Panc1 (cell line): Measurements from ENCODE around the gene TRIM29.

ENCODE experiments used
- TF ChIP-seq, protein P1 (sequence below): fragments of 450-650 bp; IDR thresholded peaks from 2 replicates; pipeline ENCODE4 v1.5.1; 2017; ENCODE audit warnings: mild to moderate bottlenecking
- TF ChIP-seq, protein P2 (sequence below), 2 experiments: IDR thresholded peaks; 2 replicates each; pipeline ENCODE4 v1.6.1; 2011 to 2012; ENCODE audit warnings: low read depth in 2 of 2, control low read depth in 1 of 2, low read length in 1 of 2, mild to moderate bottlenecking in 1 of 2, moderate library complexity in 1 of 2; ENCODE audit not compliant: insufficient read depth in 1 of 2

- TF ChIP-seq, protein P1, sequence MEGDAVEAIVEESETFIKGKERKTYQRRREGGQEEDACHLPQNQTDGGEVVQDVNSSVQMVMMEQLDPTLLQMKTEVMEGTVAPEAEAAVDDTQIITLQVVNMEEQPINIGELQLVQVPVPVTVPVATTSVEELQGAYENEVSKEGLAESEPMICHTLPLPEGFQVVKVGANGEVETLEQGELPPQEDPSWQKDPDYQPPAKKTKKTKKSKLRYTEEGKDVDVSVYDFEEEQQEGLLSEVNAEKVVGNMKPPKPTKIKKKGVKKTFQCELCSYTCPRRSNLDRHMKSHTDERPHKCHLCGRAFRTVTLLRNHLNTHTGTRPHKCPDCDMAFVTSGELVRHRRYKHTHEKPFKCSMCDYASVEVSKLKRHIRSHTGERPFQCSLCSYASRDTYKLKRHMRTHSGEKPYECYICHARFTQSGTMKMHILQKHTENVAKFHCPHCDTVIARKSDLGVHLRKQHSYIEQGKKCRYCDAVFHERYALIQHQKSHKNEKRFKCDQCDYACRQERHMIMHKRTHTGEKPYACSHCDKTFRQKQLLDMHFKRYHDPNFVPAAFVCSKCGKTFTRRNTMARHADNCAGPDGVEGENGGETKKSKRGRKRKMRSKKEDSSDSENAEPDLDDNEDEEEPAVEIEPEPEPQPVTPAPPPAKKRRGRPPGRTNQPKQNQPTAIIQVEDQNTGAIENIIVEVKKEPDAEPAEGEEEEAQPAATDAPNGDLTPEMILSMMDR = no peak
- TF ChIP-seq, protein P2, sequence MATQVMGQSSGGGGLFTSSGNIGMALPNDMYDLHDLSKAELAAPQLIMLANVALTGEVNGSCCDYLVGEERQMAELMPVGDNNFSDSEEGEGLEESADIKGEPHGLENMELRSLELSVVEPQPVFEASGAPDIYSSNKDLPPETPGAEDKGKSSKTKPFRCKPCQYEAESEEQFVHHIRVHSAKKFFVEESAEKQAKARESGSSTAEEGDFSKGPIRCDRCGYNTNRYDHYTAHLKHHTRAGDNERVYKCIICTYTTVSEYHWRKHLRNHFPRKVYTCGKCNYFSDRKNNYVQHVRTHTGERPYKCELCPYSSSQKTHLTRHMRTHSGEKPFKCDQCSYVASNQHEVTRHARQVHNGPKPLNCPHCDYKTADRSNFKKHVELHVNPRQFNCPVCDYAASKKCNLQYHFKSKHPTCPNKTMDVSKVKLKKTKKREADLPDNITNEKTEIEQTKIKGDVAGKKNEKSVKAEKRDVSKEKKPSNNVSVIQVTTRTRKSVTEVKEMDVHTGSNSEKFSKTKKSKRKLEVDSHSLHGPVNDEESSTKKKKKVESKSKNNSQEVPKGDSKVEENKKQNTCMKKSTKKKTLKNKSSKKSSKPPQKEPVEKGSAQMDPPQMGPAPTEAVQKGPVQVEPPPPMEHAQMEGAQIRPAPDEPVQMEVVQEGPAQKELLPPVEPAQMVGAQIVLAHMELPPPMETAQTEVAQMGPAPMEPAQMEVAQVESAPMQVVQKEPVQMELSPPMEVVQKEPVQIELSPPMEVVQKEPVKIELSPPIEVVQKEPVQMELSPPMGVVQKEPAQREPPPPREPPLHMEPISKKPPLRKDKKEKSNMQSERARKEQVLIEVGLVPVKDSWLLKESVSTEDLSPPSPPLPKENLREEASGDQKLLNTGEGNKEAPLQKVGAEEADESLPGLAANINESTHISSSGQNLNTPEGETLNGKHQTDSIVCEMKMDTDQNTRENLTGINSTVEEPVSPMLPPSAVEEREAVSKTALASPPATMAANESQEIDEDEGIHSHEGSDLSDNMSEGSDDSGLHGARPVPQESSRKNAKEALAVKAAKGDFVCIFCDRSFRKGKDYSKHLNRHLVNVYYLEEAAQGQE (IDR thresholded peaks at IDR 0.05; ENCODE audit: insufficient read depth in 1 of 2, low read depth in 2 of 2, low read length in 1 of 2) = no peak
Measured at GRCh38 chr11:120131941-120132644, 5.8 kb downstream of the TRIM29 start.
